Bronchus fibroblast of lung (primary cell): ENCODE results near the gene ODAD4. TPM values are rescaled to one million over a fixed set of nuclear protein-coding genes. Genes with fewer than 3 reads are reported as not detected.

Experiments used
- total RNA-seq: library from RNA; depleted of rRNA; stranded (reverse); fragments of >200 nt; gene quantifications from 2 replicates; pipeline ENCODE4 v1.2.3, GENCODE V29; 2015

The ODAD4 gene
- 0.45 and 2.0 TPM in 2 replicates for total RNA-seq

GRCh38 chr17:41930009-41930832, at the start of gene ODAD4:
Gene ODAD4 (plus strand): TSS chr17:41930617. CDS start chr17:41930724, 107 bp downstream.

GRCh38 chr17:41918314-41919164, 11.9 kb upstream of the ODAD4 start, which contains the start of gene ACLY:
Gene ACLY (minus strand): TSS chr17:41918951. CDS start chr17:41913873, 5,078 bp downstream.

GRCh38 chr17:41966463-41967140, 36.2 kb downstream of the ODAD4 start, which contains the start of gene CNP:
Gene CNP (plus strand): TSS chr17:41966795. CDS start chr17:41966885, 90 bp downstream.

Other genes starting within 250 kb of the ODAD4 start
- 86.2 and 95.7 TPM in 2 replicates for gene EIF1, start 241.7 kb upstream of the ODAD4 start, total RNA-seq
- not detected in 2 replicates for gene GAST, start 218.3 kb upstream of the ODAD4 start, total RNA-seq
- gene HAP1, start 196.0 kb upstream of the ODAD4 start, total RNA-seq, result under 0.01 TPM in 1 of 2 replicates, not detected in the other
- 31.1 and 32.8 TPM in 2 replicates for gene JUP, start 143.9 kb upstream of the ODAD4 start, total RNA-seq
- gene P3H4, start 118.7 kb upstream of the ODAD4 start, total RNA-seq, result 48.6 and 53.4 TPM in 2 replicates
- gene FKBP10, start 117.6 kb upstream of the ODAD4 start, total RNA-seq, result 235 and 246 TPM in 2 replicates
- 58.7 and 65.0 TPM in 2 replicates for gene NT5C3B, start 94.4 kb upstream of the ODAD4 start, total RNA-seq
- gene KLHL10, start 92.8 kb upstream of the ODAD4 start, total RNA-seq, result 0.17 TPM in 1 of 2 replicates, not detected in the other
- gene KLHL11, start 65.2 kb upstream of the ODAD4 start, total RNA-seq, result 10.6 and 11.6 TPM in 2 replicates
- 445 and 520 TPM in 2 replicates for gene ACLY, start 11.7 kb upstream of the ODAD4 start, total RNA-seq
- gene CNP, start 36.2 kb downstream of the ODAD4 start, total RNA-seq, result 54.5 and 60.2 TPM in 2 replicates
- gene DNAJC7, start 86.8 kb downstream of the ODAD4 start, total RNA-seq, result 49.8 and 51.8 TPM in 2 replicates
- gene NKIRAS2, start 89.5 kb downstream of the ODAD4 start, total RNA-seq, result 40.2 and 41.3 TPM in 2 replicates
- 0.17 and 0.30 TPM in 2 replicates for gene C17orf113, start 120.0 kb downstream of the ODAD4 start, total RNA-seq
- not detected in 2 replicates for gene ZNF385C, start 167.9 kb downstream of the ODAD4 start, total RNA-seq
- gene DHX58, start 182.1 kb downstream of the ODAD4 start, total RNA-seq, result 4.3 and 5.2 TPM in 2 replicates
- gene KAT2A, start 190.8 kb downstream of the ODAD4 start, total RNA-seq, result 9.8 and 14.6 TPM in 2 replicates
- not detected in 2 replicates for gene HSPB9, start 192.2 kb downstream of the ODAD4 start, total RNA-seq
- gene RAB5C, start 224.4 kb downstream of the ODAD4 start, total RNA-seq, result 122 and 133 TPM in 2 replicates